ENCODE results near the gene RBPJ. TPM values are rescaled to one million over a fixed set of nuclear protein-coding genes. Genes with fewer than 3 reads are reported as not detected.
"Not testable (repeated sequence)": the region's sequence is repeated elsewhere in the genome, so short reads cannot be mapped to it uniquely, and the experiment has no call there.

RBPJ gene
- total RNA-seq, 2 experiments from 2014 or later: 39.9 to 61.1 TPM

DNA sequence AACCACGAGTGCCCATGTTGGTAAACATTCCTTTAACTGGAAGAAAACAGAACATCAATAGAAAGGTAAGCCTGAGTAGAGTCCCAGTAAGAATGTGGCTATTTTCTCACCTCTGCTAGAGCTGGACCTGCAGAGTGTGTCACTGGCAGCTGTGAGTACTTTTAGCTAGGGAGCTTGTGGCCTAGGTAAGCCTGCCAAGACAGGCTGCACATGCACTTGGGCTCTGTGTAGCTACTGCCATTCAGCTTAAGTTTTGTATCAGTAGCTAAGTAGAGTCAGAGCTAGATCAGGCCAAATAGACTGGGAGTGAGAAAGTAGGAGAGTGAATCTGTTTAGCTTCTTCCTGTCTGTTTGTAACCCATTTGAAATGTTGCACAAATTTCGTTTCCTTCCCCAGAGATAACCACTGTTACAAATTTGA lies 35.3 kb downstream of the RBPJ start:
- CTCF ChIA-PET (ENCODE audit: unreplicated experiment): interaction anchor here (0.7 kb wide), 1 partner anchor 29 kb away, joined by 3 read pairs; no protein-coding TSS in a partner anchor
- no peak overlapping the region for H2AFZ ChIP-seq (ENCODE audit: low read length)
- POLR2A ChIA-PET: interaction anchor here (0.6 to 1.9 kb wide), 8 partner anchors 11 to 1829 kb away, joined by 3 to 10 read pairs (median 4); no protein-coding TSS in a partner anchor
- H3K9me2 ChIP-seq (ENCODE audit: insufficient read depth, low read length): no peaks in the 10 kb centered on the region
- no peak overlapping the region for H3K27ac ChIP-seq (ENCODE audit: low read depth, low read length, poor library complexity, severe bottlenecking)
- peaks cover 70% of the 10 kb centered on the region; the same call in 1 of the 2 replicates for H3K79me2 ChIP-seq (ENCODE audit: insufficient read depth, low read depth, low read length)
- H3K4me1 ChIP-seq (ENCODE audit: insufficient read depth, low read length, poor library complexity, severe bottlenecking): peaks cover 11% of the 10 kb centered on the region
- H3K36me3 ChIP-seq (ENCODE audit: insufficient read depth, low read length): no peaks in the 10 kb centered on the region
- no TSS peak for BruUV-seq (replicated peaks)
- peak overlapping the region; percentile 33 for H3K4me2 ChIP-seq (ENCODE audit: low read length)
- H4K20me1 ChIP-seq (ENCODE audit: insufficient read depth, low read length): peaks cover 22% of the 10 kb centered on the region
- intact Hi-C loops (cut with micrococcal nuclease; ENCODE audit: unreplicated experiment): no loop called here
- TF ChIP-seq, protein P1, sequence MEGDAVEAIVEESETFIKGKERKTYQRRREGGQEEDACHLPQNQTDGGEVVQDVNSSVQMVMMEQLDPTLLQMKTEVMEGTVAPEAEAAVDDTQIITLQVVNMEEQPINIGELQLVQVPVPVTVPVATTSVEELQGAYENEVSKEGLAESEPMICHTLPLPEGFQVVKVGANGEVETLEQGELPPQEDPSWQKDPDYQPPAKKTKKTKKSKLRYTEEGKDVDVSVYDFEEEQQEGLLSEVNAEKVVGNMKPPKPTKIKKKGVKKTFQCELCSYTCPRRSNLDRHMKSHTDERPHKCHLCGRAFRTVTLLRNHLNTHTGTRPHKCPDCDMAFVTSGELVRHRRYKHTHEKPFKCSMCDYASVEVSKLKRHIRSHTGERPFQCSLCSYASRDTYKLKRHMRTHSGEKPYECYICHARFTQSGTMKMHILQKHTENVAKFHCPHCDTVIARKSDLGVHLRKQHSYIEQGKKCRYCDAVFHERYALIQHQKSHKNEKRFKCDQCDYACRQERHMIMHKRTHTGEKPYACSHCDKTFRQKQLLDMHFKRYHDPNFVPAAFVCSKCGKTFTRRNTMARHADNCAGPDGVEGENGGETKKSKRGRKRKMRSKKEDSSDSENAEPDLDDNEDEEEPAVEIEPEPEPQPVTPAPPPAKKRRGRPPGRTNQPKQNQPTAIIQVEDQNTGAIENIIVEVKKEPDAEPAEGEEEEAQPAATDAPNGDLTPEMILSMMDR (conservative IDR thresholded peaks at IDR 0.05; ENCODE audit: low read length): no peak
- TF ChIP-seq EZH2phosphoT487 (IDR thresholded peaks at IDR 0.05; ENCODE audit: borderline replicate concordance, low read depth, low read length): no peak
- no peak overlapping the region for H3K4me3 ChIP-seq (ENCODE audit: low read depth, low read length, poor library complexity, severe bottlenecking)
- no peaks in the 10 kb centered on the region for H3K9me3 ChIP-seq (ENCODE audit: low read length)
- DNase-seq (ENCODE audit: low spot score): peak; percentile 13

DNA sequence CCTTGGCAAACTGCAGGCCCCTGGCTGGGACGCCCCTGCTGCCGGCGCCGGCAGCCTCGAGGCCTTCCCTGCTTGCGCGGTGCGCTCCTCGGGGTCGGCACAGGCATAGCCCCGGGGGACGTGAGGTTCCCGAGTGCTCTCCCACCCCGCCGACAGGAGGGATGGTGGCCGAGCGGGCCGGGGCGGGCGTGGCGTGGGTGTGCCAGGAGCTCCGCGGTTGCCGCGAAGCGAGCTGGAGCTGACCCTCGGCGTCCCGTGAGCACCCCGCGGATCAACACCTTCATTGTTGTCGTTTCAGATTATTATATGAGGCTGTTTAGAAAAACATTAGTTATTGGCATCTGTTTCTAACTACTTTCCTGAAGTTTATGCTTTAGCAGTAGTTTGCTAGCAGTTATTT lies 38.7 kb downstream of the RBPJ start:
- H3K4me2 ChIP-seq (ENCODE audit: low read length); H3K9me3 ChIP-seq (ENCODE audit: low read length); DNase-seq (ENCODE audit: low spot score); H3K27ac ChIP-seq (ENCODE audit: low read depth, low read length, poor library complexity, severe bottlenecking); H2AFZ ChIP-seq (ENCODE audit: low read length); BruUV-seq (replicated peaks); H4K20me1 ChIP-seq (ENCODE audit: insufficient read depth, low read length); intact Hi-C loops (cut with micrococcal nuclease; ENCODE audit: unreplicated experiment); CTCF ChIA-PET (ENCODE audit: unreplicated experiment); H3K9me2 ChIP-seq (ENCODE audit: insufficient read depth, low read length); H3K36me3 ChIP-seq (ENCODE audit: insufficient read depth, low read length); H3K4me3 ChIP-seq (ENCODE audit: low read depth, low read length, poor library complexity, severe bottlenecking): not testable (repeated sequence)
- POLR2A ChIA-PET: interaction anchor here (1.8 kb wide), 1 partner anchor 12 kb away, joined by 13 read pairs; no protein-coding TSS in a partner anchor
- H3K4me1 ChIP-seq (ENCODE audit: insufficient read depth, low read length, poor library complexity, severe bottlenecking): peaks cover 11% of the 10 kb centered on the region
- peaks cover 65% of the 10 kb centered on the region; the same call in 1 of the 2 replicates for H3K79me2 ChIP-seq (ENCODE audit: insufficient read depth, low read depth, low read length)

DNA sequence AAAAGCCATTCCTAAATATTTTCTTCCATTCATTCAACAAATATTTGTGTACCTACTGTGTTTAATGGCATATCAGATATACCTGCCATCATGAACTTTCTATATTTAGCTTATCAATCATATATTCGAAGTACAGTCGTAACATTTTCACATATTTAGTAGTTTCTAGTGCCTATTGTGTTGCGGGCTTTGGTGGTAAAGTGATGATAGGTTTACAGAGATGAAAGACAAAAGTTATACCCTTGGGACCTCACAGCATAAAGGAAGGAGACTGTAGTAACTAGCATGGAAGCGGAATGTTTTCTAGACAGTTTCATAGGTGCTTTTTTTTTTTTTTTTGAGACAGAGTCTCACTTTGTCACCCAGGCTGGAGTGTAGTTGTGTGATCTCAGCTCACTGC lies 39.5 kb downstream of the RBPJ start:
- CTCF ChIA-PET (ENCODE audit: unreplicated experiment): no interaction called here
- Histone ChIP-seq H4K20me1 (ENCODE audit: insufficient read depth, low read length) (peaks cover 7% of the 10 kb centered on the region; the same call in 1 of the 2 replicates), H3K4me2 (ENCODE audit: low read length) (no peak overlapping the region), H3K36me3 (ENCODE audit: insufficient read depth, low read length) (no peaks in the 10 kb centered on the region), H3K4me1 (ENCODE audit: insufficient read depth, low read length, poor library complexity, severe bottlenecking) (peaks cover 11% of the 10 kb centered on the region), H3K9me2 (ENCODE audit: insufficient read depth, low read length) (no peaks in the 10 kb centered on the region), H3K9me3 (ENCODE audit: low read length) (no peaks in the 10 kb centered on the region), H3K27ac (ENCODE audit: low read depth, low read length, poor library complexity, severe bottlenecking) (no peak overlapping the region), H3K79me2 (ENCODE audit: insufficient read depth, low read depth, low read length) (peaks cover 63% of the 10 kb centered on the region; the same call in 1 of the 2 replicates), H3K4me3 (ENCODE audit: low read depth, low read length, poor library complexity, severe bottlenecking) (no peak overlapping the region), H2AFZ (ENCODE audit: low read length) (no peak overlapping the region)
- TF ChIP-seq, protein P1 (conservative IDR thresholded peaks at IDR 0.05; ENCODE audit: low read length): no peak
- TF ChIP-seq EZH2phosphoT487 (IDR thresholded peaks at IDR 0.05; ENCODE audit: borderline replicate concordance, low read depth, low read length): no peak
- no peak for DNase-seq (ENCODE audit: low spot score)
- no TSS peak for BruUV-seq (replicated peaks)
- POLR2A ChIA-PET: interaction anchor here (0.6 to 1.8 kb wide), 4 partner anchors 12 to 198 kb away, joined by 3 to 13 read pairs (median 4); no protein-coding TSS in a partner anchor
- intact Hi-C loops (cut with micrococcal nuclease; ENCODE audit: unreplicated experiment): no loop called here
